NCI-H128 (cell line): ENCODE measurements around the gene GSN.
A peak's percentile ranks its signal among the peaks of the same experiment; 100 is the strongest.

ENCODE experiments used
- DNase-seq: peaks from one replicate; lab custom pipeline; 2025; ENCODE audit not compliant: unreplicated experiment; lab: John Stamatoyannopoulos, UW

GSN gene

GRCh38 chr9:121322037-121322736 is 54.2 kb downstream of the GSN start:
- no peak for DNase-seq

- DNase-seq = no peak
Measured at GRCh38 chr9:121322737-121323448, 54.9 kb downstream of the GSN start.

GRCh38 chr9:121323449-121324151 is 55.6 kb downstream of the GSN start:
- no peak for DNase-seq

GRCh38 chr9:121324316-121324715 is 56.4 kb downstream of the GSN start:
- DNase-seq = no peak

GRCh38 chr9:121324755-121325154 is 56.8 kb downstream of the GSN start:
- DNase-seq = no peak

- DNase-seq = no peak
Measured at GRCh38 chr9:121325387-121325786, 57.4 kb downstream of the GSN start.

- DNase-seq = no peak
Measured at GRCh38 chr9:121326130-121326838, 58.3 kb downstream of the GSN start.

GRCh38 chr9:121326901-121327613 is 59.1 kb downstream of the GSN start:
- no peak for DNase-seq

- no peak for DNase-seq
Measured at GRCh38 chr9:121328476-121328875, 60.5 kb downstream of the GSN start.

GRCh38 chr9:121328876-121329681 is 61.1 kb downstream of the GSN start:
- no peak for DNase-seq

GRCh38 chr9:121331549-121331948 is 63.6 kb downstream of the GSN start:
- DNase-seq = no peak

- DNase-seq = no peak
Measured at GRCh38 chr9:121331992-121332685, 64.2 kb downstream of the GSN start.

GRCh38 chr9:121333950-121334773 is 66.2 kb downstream of the GSN start:
- no peak for DNase-seq

- no peak for DNase-seq
Measured at GRCh38 chr9:121336665-121337064, 68.7 kb downstream of the GSN start.

GRCh38 chr9:121339437-121339836 is 71.5 kb downstream of the GSN start:
- DNase-seq = no peak

- no peak for DNase-seq
Measured at GRCh38 chr9:121340676-121341392, 72.9 kb downstream of the GSN start.

- DNase-seq = peak; percentile 83
Measured at GRCh38 chr9:121344184-121344583, 76.2 kb downstream of the GSN start.

GRCh38 chr9:121345070-121345469 is 77.1 kb downstream of the GSN start:
- DNase-seq = no peak
